ENCODE data around the gene PCDH9.

DNA sequence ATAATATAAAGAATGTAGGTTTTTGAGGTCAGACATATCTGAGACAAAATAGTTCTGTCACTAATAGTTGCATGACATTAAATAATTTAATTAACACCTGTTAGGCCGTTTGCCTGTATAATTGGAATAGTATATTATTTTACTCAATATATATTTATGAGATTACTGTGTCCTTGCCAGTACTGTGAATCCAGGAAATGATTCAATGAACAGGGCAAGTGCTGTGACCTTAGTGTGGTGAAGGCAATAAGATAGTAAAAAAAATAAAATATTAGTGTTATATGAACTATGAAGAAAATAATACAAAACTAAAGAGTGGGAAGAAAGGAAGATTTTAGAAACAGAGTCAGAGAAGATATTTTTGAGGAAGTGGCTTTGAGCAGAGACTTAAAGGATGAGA, 403.7 kb downstream of the PCDH9 start:
- no peak for TF ChIP-seq CTCF (conservative IDR thresholded peaks at IDR 0.05 in 1 of 2, IDR thresholded peaks at IDR 0.05 in 1 of 2; ENCODE audit: extremely low read depth in 1 of 2, insufficient read depth in 1 of 2, low read depth in 1 of 2, low read length in 2 of 2)
- TF ChIP-seq EZH2 (IDR thresholded peaks at IDR 0.05; ENCODE audit: borderline replicate concordance, low read length), result no peak

All from mammary epithelial cell (primary cell).